Measurements from ENCODE around the gene LCLAT1.

DNA sequence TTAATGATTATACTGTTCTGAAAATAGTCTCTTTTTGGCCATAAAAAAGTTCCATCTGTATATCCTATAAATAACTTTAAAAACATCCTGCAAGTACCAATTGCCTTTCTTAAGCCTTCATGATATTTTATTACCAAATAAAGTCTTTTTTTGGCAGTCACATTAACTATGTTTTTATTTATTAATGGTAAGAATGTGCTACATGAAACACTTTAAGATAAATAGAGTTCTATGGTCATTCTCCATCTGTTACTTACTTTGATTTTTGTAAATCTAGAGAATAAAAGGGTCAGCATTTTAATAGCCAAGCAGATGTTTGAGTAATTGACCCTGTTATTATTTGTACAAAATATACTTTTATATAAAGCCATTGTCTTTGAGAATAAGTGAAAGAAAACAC, 52.6 kb downstream of the LCLAT1 start:
- TF ChIP-seq, protein P1, sequence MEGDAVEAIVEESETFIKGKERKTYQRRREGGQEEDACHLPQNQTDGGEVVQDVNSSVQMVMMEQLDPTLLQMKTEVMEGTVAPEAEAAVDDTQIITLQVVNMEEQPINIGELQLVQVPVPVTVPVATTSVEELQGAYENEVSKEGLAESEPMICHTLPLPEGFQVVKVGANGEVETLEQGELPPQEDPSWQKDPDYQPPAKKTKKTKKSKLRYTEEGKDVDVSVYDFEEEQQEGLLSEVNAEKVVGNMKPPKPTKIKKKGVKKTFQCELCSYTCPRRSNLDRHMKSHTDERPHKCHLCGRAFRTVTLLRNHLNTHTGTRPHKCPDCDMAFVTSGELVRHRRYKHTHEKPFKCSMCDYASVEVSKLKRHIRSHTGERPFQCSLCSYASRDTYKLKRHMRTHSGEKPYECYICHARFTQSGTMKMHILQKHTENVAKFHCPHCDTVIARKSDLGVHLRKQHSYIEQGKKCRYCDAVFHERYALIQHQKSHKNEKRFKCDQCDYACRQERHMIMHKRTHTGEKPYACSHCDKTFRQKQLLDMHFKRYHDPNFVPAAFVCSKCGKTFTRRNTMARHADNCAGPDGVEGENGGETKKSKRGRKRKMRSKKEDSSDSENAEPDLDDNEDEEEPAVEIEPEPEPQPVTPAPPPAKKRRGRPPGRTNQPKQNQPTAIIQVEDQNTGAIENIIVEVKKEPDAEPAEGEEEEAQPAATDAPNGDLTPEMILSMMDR (conservative IDR thresholded peaks at IDR 0.05): no peak
- TF ChIP-seq ZFX (IDR thresholded peaks at IDR 0.05): no peak
